Thyroid gland (tissue), 4 donors: ENCODE data around the gene SND1.

Source experiments
- POLR2A ChIP-seq, 2 donors: fragments of 450-650 bp; IDR thresholded peaks; one replicate each; pipeline ENCODE4 v1.6.1; 2017; ENCODE audit warnings: antibody characterized with exemption in 2 of 2, mild to moderate bottlenecking in 2 of 2, moderate library complexity in 1 of 2
- TF ChIP-seq, protein P1 (sequence below), 6 experiments: fragments of 200-600 bp in 3 of 6; fragments of 450-650 bp in 3 of 6; sonication (generic) in 3 of 6; IDR thresholded peaks; one replicate each; pipeline ENCODE4 v1.5.1; 2016 to 2019; ENCODE audit warnings: antibody characterized with exemption in 6 of 6, mild to moderate bottlenecking in 2 of 6, inconsistent platforms in 1 of 6, moderate library complexity in 1 of 6

DNA sequence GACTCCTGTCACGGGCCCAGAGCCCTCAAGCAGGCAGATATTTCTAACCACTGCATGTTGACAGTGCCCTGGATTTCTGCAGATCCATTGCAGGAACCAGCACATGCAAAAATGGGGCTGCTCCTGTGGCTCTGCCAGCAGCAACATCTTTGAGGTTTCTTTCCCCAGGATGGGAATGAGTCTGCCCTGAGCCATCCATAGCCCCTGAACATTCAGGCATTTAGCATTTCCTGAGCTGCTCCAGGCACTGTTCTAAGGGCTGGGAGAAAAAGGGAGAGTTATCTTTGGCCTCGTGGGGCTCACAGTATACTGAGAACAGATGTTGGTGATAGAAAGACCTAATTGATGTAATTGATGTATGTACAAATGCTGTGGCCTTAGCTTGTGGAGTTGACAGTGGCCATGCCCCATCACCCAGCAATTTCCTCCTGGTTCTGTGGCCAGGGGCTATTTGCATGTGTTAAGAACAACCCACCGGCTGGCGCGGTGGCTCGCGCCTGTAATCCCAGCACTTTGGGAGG, 445.3 kb downstream of the SND1 start:
- no peak for TF ChIP-seq POLR2A (IDR thresholded peaks at IDR 0.05)
- TF ChIP-seq, protein P1, sequence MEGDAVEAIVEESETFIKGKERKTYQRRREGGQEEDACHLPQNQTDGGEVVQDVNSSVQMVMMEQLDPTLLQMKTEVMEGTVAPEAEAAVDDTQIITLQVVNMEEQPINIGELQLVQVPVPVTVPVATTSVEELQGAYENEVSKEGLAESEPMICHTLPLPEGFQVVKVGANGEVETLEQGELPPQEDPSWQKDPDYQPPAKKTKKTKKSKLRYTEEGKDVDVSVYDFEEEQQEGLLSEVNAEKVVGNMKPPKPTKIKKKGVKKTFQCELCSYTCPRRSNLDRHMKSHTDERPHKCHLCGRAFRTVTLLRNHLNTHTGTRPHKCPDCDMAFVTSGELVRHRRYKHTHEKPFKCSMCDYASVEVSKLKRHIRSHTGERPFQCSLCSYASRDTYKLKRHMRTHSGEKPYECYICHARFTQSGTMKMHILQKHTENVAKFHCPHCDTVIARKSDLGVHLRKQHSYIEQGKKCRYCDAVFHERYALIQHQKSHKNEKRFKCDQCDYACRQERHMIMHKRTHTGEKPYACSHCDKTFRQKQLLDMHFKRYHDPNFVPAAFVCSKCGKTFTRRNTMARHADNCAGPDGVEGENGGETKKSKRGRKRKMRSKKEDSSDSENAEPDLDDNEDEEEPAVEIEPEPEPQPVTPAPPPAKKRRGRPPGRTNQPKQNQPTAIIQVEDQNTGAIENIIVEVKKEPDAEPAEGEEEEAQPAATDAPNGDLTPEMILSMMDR (IDR thresholded peaks at IDR 0.05) = no peak
